ENCODE measurements around the gene SERINC3. TPM values are rescaled to one million over a fixed set of nuclear protein-coding genes. Genes with fewer than 3 reads are reported as not detected.
A peak's percentile ranks its signal among the peaks of the same experiment; 100 is the strongest.

The SERINC3 gene
- total RNA-seq, 1 donor from 2014 or later, result 94.3 TPM

GRCh38 chr20:44536175-44536574, 14.3 kb upstream of the SERINC3 start:
- Mint-ChIP-seq H3K4me3 (ENCODE audit: unreplicated experiment) (no peak overlapping the region), H3K36me3 (ENCODE audit: low read depth, unreplicated experiment) (no peaks in the 10 kb centered on the region), H3K9me3 (ENCODE audit: unreplicated experiment) (no peaks in the 10 kb centered on the region), H3K27ac (ENCODE audit: unreplicated experiment) (no peak overlapping the region), H3K27me3 (ENCODE audit: low read depth, unreplicated experiment) (no peaks in the 10 kb centered on the region), H3K4me1 (ENCODE audit: low read depth, unreplicated experiment) (peaks cover 6% of the 10 kb centered on the region)
- H3K27me3 ChIP-seq (ENCODE audit: insufficient read depth, low read length), result no peaks in the 10 kb centered on the region
- H3K4me2 ChIP-seq (ENCODE audit: low read length), result no peak overlapping the region
- TF ChIP-seq EZH2 (IDR thresholded peaks at IDR 0.05; ENCODE audit: insufficient read depth, low read length), result no peak
- no peak for TF ChIP-seq CTCF (IDR thresholded peaks at IDR 0.05; ENCODE audit: insufficient read depth, low read depth, low read length)
- no peak overlapping the region for H3K4me3 ChIP-seq (ENCODE audit: insufficient read depth, low read depth, low read length)
- no peaks in the 10 kb centered on the region for H4K20me1 ChIP-seq (ENCODE audit: insufficient read depth, low read length)
- DNase-seq (ENCODE audit: low read depth), result no peak
- no peaks in the 10 kb centered on the region for H3K9me3 ChIP-seq (ENCODE audit: insufficient read depth, low read depth, low read length)
- peaks cover 22% of the 10 kb centered on the region for H3K79me2 ChIP-seq (ENCODE audit: insufficient read depth, low read length)
- no peak overlapping the region for H3K9ac ChIP-seq (ENCODE audit: low read length)
- FAIRE-seq, result no peak
- H3K27ac ChIP-seq (ENCODE audit: low read depth, low read length), result no peak overlapping the region
- H3K36me3 ChIP-seq (ENCODE audit: insufficient read depth, low read length), result no peaks in the 10 kb centered on the region
- H2AFZ ChIP-seq (ENCODE audit: low read depth, low read length), result no peak overlapping the region
- H3K4me1 ChIP-seq (ENCODE audit: insufficient read depth, low read length), result peaks cover 16% of the 10 kb centered on the region

- Mint-ChIP-seq H3K27ac (ENCODE audit: unreplicated experiment) (no peak overlapping the region), H3K4me1 (ENCODE audit: low read depth, unreplicated experiment) (no peaks in the 10 kb centered on the region), H3K4me3 (ENCODE audit: unreplicated experiment) (no peak overlapping the region), H3K36me3 (ENCODE audit: low read depth, unreplicated experiment) (no peaks in the 10 kb centered on the region), H3K9me3 (ENCODE audit: unreplicated experiment) (no peaks in the 10 kb centered on the region), H3K27me3 (ENCODE audit: low read depth, unreplicated experiment) (no peaks in the 10 kb centered on the region)
- no peak overlapping the region for H3K4me2 ChIP-seq (ENCODE audit: low read length)
- peaks cover 8% of the 10 kb centered on the region for H3K4me1 ChIP-seq (ENCODE audit: insufficient read depth, low read length)
- H2AFZ ChIP-seq (ENCODE audit: low read depth, low read length), result no peak overlapping the region
- H4K20me1 ChIP-seq (ENCODE audit: insufficient read depth, low read length), result no peaks in the 10 kb centered on the region
- H3K4me3 ChIP-seq (ENCODE audit: insufficient read depth, low read depth, low read length), result no peak overlapping the region
- FAIRE-seq (no peak), DNase-seq (ENCODE audit: low read depth) (no peak)
- no peaks in the 10 kb centered on the region for H3K9me3 ChIP-seq (ENCODE audit: insufficient read depth, low read depth, low read length)
- no peaks in the 10 kb centered on the region for H3K27me3 ChIP-seq (ENCODE audit: insufficient read depth, low read length)
- TF ChIP-seq EZH2 (IDR thresholded peaks at IDR 0.05; ENCODE audit: insufficient read depth, low read length), result no peak
- TF ChIP-seq CTCF (IDR thresholded peaks at IDR 0.05; ENCODE audit: insufficient read depth, low read depth, low read length), result no peak
- no peaks in the 10 kb centered on the region for H3K36me3 ChIP-seq (ENCODE audit: insufficient read depth, low read length)
- no peak overlapping the region for H3K27ac ChIP-seq (ENCODE audit: low read depth, low read length)
- no peak overlapping the region for H3K9ac ChIP-seq (ENCODE audit: low read length)
- H3K79me2 ChIP-seq (ENCODE audit: insufficient read depth, low read length), result peaks cover 22% of the 10 kb centered on the region
These were observed 12.1 kb upstream of the SERINC3 start for GRCh38 chr20:44533928-44534327.

- peak overlapping the region; percentile 94 for H3K9ac ChIP-seq (ENCODE audit: low read length)
- no peaks in the 10 kb centered on the region for H3K9me3 ChIP-seq (ENCODE audit: insufficient read depth, low read depth, low read length)
- Mint-ChIP-seq H3K36me3 (ENCODE audit: low read depth, unreplicated experiment) (no peaks in the 10 kb centered on the region), H3K9me3 (ENCODE audit: unreplicated experiment) (no peaks in the 10 kb centered on the region), H3K4me1 (ENCODE audit: low read depth, unreplicated experiment) (no peaks in the 10 kb centered on the region), H3K4me3 (ENCODE audit: unreplicated experiment) (no peak overlapping the region), H3K27me3 (ENCODE audit: low read depth, unreplicated experiment) (no peaks in the 10 kb centered on the region), H3K27ac (ENCODE audit: unreplicated experiment) (no peak overlapping the region)
- peaks cover 22% of the 10 kb centered on the region for H3K79me2 ChIP-seq (ENCODE audit: insufficient read depth, low read length)
- H3K27me3 ChIP-seq (ENCODE audit: insufficient read depth, low read length), result no peaks in the 10 kb centered on the region
- H3K4me3 ChIP-seq (ENCODE audit: insufficient read depth, low read depth, low read length), result peak overlapping the region; percentile 66
- peak; percentile 47 for DNase-seq (ENCODE audit: low read depth)
- H2AFZ ChIP-seq (ENCODE audit: low read depth, low read length), result no peak overlapping the region
- no peak for FAIRE-seq
- H4K20me1 ChIP-seq (ENCODE audit: insufficient read depth, low read length), result no peaks in the 10 kb centered on the region
- TF ChIP-seq EZH2 (IDR thresholded peaks at IDR 0.05; ENCODE audit: insufficient read depth, low read length) (no peak), CTCF (IDR thresholded peaks at IDR 0.05; ENCODE audit: insufficient read depth, low read depth, low read length) (no peak)
- H3K27ac ChIP-seq (ENCODE audit: low read depth, low read length), result peak overlapping the region; percentile 4
- no peaks in the 10 kb centered on the region for H3K36me3 ChIP-seq (ENCODE audit: insufficient read depth, low read length)
- peak overlapping the region; percentile 98 for H3K4me2 ChIP-seq (ENCODE audit: low read length)
- H3K4me1 ChIP-seq (ENCODE audit: insufficient read depth, low read length), result peaks cover 8% of the 10 kb centered on the region
These were observed 11.1 kb upstream of the SERINC3 start for GRCh38 chr20:44532981-44533331.

Data from astrocyte (in vitro differentiated cells and primary cell).